GM21381 (cell line): ENCODE data around the gene PTH1R.

Experiments used
- ATAC-seq: cut with Tn5 transposase; IDR thresholded peaks from one replicate; pipeline ENCODE4 v1.9.1; 2021; ENCODE audit warnings: mild to moderate bottlenecking, moderate library complexity; ENCODE audit not compliant: unreplicated experiment

Gene PTH1R

GRCh38 chr3:46863261-46863782 is 14.2 kb upstream of the PTH1R start, which contains the start of gene MYL3:
TSS of gene MYL3 (minus strand) at chr3:46863444. CDS start at chr3:46863390, 54 bp downstream.
- no peak for ATAC-seq

DNA sequence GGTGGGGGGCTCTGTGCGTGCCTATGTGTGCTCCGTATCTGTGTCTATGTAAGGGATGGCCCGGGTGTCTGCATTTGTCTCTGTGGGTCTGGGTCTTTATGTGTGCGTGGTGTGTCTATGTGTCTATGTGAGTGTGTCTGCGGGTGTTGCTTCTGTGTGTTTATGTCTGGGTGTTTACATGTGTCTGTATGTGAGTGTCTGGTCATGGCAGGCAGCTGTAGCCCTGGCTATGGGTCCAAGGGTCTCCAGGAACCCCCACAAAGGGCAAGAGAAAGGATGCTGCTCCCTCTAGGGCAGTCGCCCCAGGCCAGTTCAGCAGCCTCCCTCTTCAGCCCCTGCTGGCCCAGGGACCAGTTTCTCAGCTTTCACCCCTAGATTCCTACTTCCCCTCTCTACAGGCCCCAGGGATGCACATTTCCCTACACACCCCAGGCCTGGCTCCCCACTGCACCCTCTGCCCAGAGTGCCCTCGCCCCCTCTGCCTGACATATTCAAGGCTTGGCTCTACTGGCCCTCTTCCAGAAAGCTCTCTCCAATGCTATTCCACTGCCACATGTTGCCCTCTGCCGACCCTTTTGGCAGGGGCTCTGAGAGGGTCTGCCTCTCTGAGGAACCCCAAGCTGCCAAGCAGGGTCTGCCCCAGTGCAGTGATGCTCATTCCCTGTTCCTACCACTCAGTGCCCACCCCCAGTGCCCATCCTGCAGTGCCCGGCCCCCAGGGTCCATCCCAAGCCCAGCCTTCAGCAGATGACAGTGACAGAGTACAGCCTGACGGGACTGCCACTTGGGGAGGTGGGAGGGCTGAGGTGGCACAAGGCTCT is 13.2 kb upstream of the PTH1R start:
- no peak for ATAC-seq

DNA sequence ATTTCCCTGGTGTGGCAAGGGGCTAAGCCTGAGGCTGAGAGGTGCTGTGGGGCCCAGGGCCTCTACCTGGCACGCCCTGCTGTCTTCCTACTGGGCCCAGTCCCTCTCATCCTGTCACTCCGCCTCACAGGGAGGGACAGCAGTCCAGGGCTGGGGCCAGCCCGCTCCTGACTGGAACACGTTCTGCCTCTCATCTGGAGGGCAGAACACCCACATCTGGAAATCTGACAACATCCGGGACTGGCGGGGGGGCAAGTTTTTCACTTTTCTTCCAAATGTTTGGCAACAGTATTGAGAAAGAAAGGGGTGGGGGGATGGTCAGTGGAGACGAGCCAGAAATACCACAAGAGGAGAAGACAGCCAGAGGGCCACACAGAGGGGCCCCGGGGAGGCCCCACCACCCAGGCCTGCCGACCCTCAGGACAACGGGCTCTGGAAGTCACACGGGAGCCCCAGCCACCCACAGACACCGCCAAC is 12.5 kb upstream of the PTH1R start:
- ATAC-seq = no peak

DNA sequence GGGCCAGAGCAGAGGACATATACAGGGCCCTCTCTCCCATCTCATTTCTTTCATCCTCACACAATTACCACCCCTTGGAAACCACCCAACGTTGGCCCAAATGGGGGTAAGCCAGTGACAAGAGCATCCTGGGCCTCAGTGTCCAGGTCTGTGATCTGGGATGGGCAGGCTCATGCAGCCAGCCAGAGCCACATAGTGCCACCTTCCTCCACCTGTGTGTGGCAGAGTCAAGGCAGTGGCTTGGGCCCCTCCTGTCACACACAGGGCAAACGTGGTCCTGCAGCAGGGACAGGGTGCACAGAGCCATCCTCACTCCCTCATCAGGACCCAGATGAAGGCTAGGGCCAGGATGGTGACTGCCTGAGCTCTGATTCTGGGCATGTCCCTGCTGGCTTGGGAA is 12.0 kb upstream of the PTH1R start:
- no peak for ATAC-seq

DNA sequence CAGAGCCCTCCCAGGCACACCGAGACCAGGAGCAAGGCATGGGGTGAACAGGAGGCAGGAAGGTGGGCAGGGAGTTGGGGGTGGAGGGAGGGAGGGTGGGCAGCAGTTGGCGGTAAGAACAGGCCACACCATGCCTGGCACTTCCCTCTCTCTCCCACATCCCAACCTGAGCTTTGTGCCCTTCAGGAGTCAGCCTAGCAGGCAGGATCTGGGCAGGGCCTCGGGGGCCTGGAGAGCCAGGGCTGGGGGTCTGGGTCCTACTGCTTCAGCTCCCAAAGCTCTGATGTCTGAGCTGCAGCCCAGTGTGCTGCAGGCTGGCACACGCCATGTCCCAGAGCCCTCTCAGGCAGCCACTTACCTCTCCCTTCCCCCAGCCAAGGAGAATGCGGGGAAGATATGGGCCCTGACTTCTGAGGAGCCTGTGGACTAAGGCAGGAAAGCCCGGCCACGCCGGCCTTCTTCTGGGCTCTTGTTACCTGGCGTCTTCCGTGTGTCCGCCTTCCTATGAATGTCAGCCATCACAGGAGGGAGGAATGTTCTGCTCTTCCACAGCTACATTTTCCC is 11.4 kb upstream of the PTH1R start:
- ATAC-seq = no peak

DNA sequence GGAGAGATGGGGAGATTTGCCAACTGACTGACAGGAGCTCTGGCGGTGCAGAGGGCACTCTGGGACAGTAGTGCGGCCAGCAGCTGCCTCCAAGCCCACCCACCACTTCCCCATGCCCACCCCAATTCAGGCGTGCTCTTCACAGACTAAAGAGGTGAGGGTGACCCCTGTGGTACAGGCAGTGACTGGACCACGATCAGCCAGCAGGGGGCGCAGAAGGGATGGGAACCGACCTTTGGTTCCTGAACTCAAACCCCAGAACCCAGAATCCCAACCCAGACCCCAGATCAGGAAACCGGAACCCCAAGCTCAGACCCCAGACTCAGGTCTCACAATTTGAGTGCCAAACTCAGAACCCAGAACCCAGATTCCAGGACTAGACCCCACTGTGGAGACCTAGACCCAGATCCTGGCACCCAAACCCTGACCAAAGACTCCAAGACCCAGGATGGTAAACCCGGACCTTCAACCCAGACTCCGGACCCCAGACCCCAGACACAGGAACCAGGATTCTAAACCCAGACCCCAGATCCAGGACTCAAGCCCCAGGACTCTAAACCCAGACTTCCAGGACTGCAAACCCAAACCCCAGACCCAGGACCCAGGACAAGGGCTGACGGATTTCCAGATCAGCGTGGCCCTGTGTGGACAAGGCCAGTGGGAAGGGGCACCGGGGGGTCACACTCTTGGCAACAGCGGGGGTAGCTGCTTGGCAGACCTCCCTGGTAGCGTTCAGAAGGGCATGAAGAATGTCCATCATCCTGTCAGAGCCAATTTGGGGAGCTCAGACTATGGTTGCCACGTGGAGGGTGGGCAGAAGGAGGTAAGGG is 10.6 kb upstream of the PTH1R start:
- no peak for ATAC-seq

DNA sequence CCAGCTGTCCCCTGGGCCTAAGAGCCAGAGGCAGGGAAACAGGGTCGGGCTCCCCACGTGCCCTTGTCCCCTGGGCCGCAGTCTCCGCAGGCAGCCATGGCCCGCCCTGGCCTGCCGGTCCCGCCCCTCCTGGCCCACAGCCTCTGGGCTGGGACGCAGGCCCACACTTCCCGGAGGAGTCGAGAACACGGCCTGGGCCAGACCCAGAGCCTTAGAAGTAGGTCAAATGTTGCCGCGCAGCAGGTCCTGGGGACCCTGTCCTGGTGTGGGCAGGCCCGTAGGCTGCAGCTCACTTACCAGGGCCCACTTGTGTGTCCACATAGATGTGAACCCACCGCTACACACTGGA is 10.0 kb upstream of the PTH1R start:
- ATAC-seq = no peak

DNA sequence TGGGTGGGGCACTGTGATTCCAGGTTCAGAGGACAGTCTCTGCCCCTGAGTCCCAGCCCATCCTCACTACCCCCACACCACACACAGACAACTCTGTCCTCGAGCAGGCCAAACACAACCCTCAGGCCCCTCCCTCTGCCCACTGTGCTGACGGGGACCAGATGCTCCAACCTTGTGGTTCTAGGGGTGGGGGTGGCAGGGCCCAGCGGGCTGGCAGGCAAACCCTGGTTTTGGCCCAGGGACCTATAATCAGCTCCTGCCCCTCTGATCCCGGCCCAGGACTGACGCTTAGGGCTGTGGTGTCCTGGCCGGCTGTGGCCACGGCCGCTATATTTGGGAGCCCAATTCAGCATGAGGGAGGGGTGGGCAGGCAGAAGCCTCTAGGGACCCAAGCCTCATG is 9.2 kb upstream of the PTH1R start:
- no peak for ATAC-seq

GRCh38 chr3:46868948-46869347 is 8.6 kb upstream of the PTH1R start:
- no peak for ATAC-seq

DNA sequence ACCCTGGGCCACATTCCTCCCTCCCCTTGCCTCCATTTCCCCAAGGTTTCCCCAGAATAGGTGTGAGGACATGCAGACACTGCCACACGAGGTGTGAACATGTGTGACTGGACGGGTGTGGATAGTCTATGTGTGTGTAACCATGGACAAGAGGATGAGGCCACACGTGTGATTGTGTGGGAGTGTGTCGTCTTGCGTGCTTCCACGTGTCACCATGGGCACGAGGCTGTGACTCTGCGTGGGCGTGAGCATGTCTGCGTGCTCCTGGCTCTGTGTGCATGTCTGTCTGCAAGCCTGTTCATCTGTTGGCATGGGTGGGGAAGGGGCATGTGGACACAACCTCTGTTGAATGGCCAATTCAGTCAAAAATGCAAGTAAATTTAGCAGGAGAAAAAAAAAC is 8.1 kb upstream of the PTH1R start:
- ATAC-seq = no peak

- ATAC-seq = no peak
These were observed 6.9 kb upstream of the PTH1R start for GRCh38 chr3:46870651-46871050.

GRCh38 chr3:46871222-46871621 is 6.3 kb upstream of the PTH1R start:
- no peak for ATAC-seq

- ATAC-seq = no peak
These were observed 4.0 kb upstream of the PTH1R start for GRCh38 chr3:46873521-46873920.

DNA sequence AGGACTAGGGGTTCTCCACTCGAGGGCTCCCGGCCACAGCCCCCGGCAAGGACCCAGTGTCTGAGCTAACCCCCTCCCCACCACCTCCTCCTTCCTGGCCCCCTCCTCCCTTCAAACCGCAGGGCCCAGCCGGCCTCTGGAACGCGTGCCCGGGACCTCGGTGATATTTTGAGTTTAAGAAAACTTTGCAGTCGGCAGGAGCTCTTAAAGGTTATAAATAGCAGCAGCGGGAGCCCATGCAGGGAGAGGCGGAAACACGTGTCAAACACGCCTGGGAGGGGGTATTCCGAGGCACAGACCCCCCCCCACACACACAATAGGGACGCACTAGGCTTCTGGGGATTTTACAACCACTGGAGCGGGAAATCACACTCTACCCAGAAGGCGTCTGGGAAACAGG is 3.1 kb upstream of the PTH1R start:
- ATAC-seq = no peak

DNA sequence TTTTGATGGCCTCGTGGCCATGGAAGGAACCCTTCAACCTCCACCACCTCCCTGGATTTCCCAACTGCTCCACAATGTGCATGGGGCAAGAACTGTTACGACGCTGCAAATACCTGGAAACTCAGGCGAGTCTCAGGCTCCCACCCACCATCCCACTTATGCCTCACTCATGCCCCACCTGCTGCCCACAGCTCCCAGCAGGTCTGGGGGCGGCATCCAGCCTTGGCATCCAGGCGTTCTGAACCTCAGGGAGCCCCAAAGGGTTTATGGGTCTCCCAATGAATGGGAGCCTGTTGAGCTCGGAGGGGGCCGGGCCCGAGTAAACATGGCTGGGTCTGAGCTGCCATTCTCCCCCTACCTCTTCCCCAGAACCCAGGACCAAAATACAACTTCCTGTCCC is 2.0 kb upstream of the PTH1R start:
- ATAC-seq = no peak

DNA sequence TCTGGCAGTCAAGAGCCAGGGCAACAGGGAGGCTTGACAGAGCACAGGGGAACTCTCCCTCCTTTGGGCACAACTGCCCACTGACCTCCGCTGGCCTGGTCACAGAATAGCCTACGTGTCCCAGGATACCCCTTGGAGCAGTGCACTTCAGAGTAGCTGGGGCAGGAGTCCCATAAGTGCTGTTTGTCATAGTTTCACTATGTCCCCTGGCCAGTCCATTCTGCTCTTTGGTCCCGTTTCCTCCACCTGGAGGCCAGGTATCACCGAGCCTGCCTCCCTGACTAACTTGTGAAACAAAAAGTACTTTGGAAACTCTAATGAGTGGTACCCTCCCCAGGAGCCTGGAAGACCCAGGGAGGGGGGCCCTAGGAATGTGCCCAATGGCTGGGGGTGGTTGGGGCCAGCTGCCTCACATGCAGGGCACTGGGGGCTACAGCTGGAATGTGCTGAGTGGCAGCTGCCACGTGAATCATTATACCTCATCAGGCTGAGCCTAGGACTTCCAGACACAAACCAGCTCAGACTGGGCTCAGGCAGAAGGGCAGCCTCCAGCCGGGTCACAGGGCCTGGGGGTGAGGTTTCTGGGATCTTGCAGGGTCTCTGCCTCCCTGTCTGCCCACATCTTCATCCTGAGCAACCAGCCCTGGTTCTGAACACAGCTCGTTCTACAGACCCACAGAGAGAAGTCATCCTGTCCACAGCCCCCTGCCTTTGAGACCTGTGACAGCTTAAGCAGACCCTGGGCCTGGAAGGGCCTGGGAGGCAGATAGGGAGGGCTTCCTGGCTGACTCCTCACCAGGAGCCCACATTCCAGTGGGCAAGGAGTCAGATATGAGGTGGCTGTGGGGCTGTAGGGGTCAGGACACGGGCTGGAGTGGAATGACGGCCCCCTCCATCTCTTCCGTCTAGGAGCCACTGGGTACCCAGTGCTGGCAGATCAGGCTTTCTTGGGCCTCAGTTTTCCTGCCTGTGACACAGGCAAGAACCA is 914 bp upstream of the PTH1R start:
- ATAC-seq = no peak

- ATAC-seq = no peak
These were observed 1.4 kb downstream of the PTH1R start for GRCh38 chr3:46878781-46879436.

- no peak for ATAC-seq
These were observed 3.5 kb downstream of the PTH1R start for GRCh38 chr3:46880884-46881595.
